Neural cell (in vitro differentiated cells): Measurements from ENCODE around the gene AK8. TPM values are rescaled to one million over a fixed set of nuclear protein-coding genes. Genes with fewer than 3 reads are reported as not detected.

ENCODE experiments used
- H2AFZ ChIP-seq: fragments of 200-600, 300-800 bp; sonication (generic), shearing (Covaris generic); 2 replicates; pipeline ENCODE4 v1.6.0; 2014; ENCODE audit warnings: low read depth, mild to moderate bottlenecking, antibody characterized with exemption, low read length, moderate library complexity
- H3F3A ChIP-seq: fragments of 200-600 bp; shearing (Covaris generic); 2 replicates; pipeline ENCODE4 v1.6.1; 2016; ENCODE audit warnings: mild to moderate bottlenecking, moderate library complexity, mixed read lengths, antibody characterized with exemption, low read length; ENCODE audit not compliant: insufficient read depth, poor library complexity, severe bottlenecking
- H3K27ac ChIP-seq: fragments of 200-600, 300-800 bp; sonication (generic), shearing (Covaris generic); 2 replicates; pipeline ENCODE4 v1.5.1; 2014; ENCODE audit warnings: mild to moderate bottlenecking, low read length, moderate library complexity
- H3K27me3 ChIP-seq: fragments of 300-800, 200-600 bp; sonication (generic), shearing (Covaris generic); 2 replicates; pipeline ENCODE4 v1.6.0; 2014; ENCODE audit warnings: mild to moderate bottlenecking, low read depth, low read length, moderate library complexity; ENCODE audit not compliant: insufficient read depth
- H3K36me3 ChIP-seq: fragments of 300-800, 200-600 bp; sonication (generic), shearing (Covaris generic); 2 replicates; pipeline ENCODE4 v1.5.1; 2014; ENCODE audit warnings: mild to moderate bottlenecking, antibody characterized with exemption, low read length, moderate library complexity; ENCODE audit not compliant: insufficient read depth
- H3K4me2 ChIP-seq: fragments of 300-800, 200-600 bp; sonication (generic), shearing (Covaris generic); 2 replicates; pipeline ENCODE4 v1.6.0; 2014; ENCODE audit warnings: mild to moderate bottlenecking, low read length
- H3K4me3 ChIP-seq: fragments of 300-800, 200-600 bp; sonication (generic), shearing (Covaris generic); 2 replicates; pipeline ENCODE4 v1.5.1; 2014; ENCODE audit warnings: mild to moderate bottlenecking, low read length, moderate library complexity
- H3K79me2 ChIP-seq: fragments of 200-600 bp; shearing (Covaris generic); replicated peaks from 2 replicates; pipeline ENCODE4 v1.6.0; 2014; ENCODE audit warnings: mild to moderate bottlenecking, low read length, moderate library complexity; ENCODE audit not compliant: insufficient read depth
- H3K9ac ChIP-seq: fragments of 300-800, 200-600 bp; sonication (generic), shearing (Covaris generic); 2 replicates; pipeline ENCODE4 v1.6.1; 2016; ENCODE audit warnings: mild to moderate bottlenecking, low read length, mixed read lengths
- H3K9me2 ChIP-seq: fragments of 200-600 bp; shearing (Covaris generic); 2 replicates; pipeline ENCODE4 v1.6.1; 2016; ENCODE audit warnings: mild to moderate bottlenecking, low read length, mixed read lengths; ENCODE audit not compliant: insufficient read depth
- H3K9me3 ChIP-seq: fragments of 200-600, 300-800 bp; sonication (generic), shearing (Covaris generic); 2 replicates; pipeline ENCODE4 v1.6.1; 2016; ENCODE audit warnings: mild to moderate bottlenecking, mixed run types, low read length, moderate library complexity, mixed read lengths
- H4K20me1 ChIP-seq: fragments of 200-600 bp; shearing (Covaris generic); 2 replicates; pipeline ENCODE4 v1.6.1; 2016; ENCODE audit warnings: mild to moderate bottlenecking, mixed run types; ENCODE audit not compliant: insufficient read depth
- EP300 ChIP-seq: fragments of 450-650 bp; conservative IDR thresholded peaks from 2 replicates; pipeline ENCODE4 v1.6.1; 2014; ENCODE audit warnings: antibody characterized with exemption, mild to moderate bottlenecking, moderate library complexity; ENCODE audit not compliant: poor library complexity, severe bottlenecking
- EZH2 ChIP-seq: fragments of 200-600, 300-800 bp; shearing (Covaris generic), sonication (generic); IDR thresholded peaks from 2 replicates; pipeline ENCODE4 v1.6.1; 2014; ENCODE audit warnings: antibody characterized with exemption, low read length, borderline replicate concordance, mild to moderate bottlenecking; ENCODE audit not compliant: insufficient read depth, poor library complexity, severe bottlenecking
- MXI1 ChIP-seq: fragments of 450-650 bp; conservative IDR thresholded peaks from 2 replicates; pipeline ENCODE4 v1.6.1; 2014; ENCODE audit warnings: antibody characterized with exemption, mild to moderate bottlenecking; ENCODE audit not compliant: poor library complexity, severe bottlenecking
- POLR2AphosphoS5 ChIP-seq: IDR thresholded peaks from 2 replicates; pipeline ENCODE4 v1.6.1; 2012
- RAD21 ChIP-seq: fragments of 450-650 bp; conservative IDR thresholded peaks from 2 replicates; pipeline ENCODE4 v1.6.1; 2014; ENCODE audit warnings: antibody characterized with exemption, mild to moderate bottlenecking, moderate library complexity
- SMC3 ChIP-seq: fragments of 450-650 bp; conservative IDR thresholded peaks from 2 replicates; pipeline ENCODE4 v1.6.1; 2014; ENCODE audit warnings: antibody characterized with exemption, mild to moderate bottlenecking, moderate library complexity; ENCODE audit not compliant: poor library complexity
- TAF1 ChIP-seq: IDR thresholded peaks from 2 replicates; pipeline ENCODE4 v1.6.1; 2012; ENCODE audit warnings: low read depth
- polyA plus RNA-seq: library from polyadenylated mRNA; depleted of rRNA; stranded (reverse); fragments of >200 nt; gene quantifications from 2 replicates; pipeline ENCODE4 v1.2.3, GENCODE V29; 2014
- TF ChIP-seq, protein P1 (sequence below): IDR thresholded peaks from 2 replicates; pipeline ENCODE4 v1.6.1; 2012; ENCODE audit warnings: borderline replicate concordance
- TF ChIP-seq, protein P2 (sequence below): fragments of 450-650 bp; IDR thresholded peaks from 2 replicates; pipeline ENCODE4 v1.5.1; 2014; ENCODE audit warnings: antibody characterized with exemption, mild to moderate bottlenecking, moderate library complexity; ENCODE audit not compliant: poor library complexity, severe bottlenecking

Gene AK8
- polyA plus RNA-seq, 1 donor from 2014 or later: 0.71 TPM

GRCh38 chr9:132804576-132805295, 73.3 kb downstream of the AK8 start:
- H3K36me3 ChIP-seq: no peaks in the 10 kb centered on the region
- no peak overlapping the region for H3K4me3 ChIP-seq
- TF ChIP-seq POLR2AphosphoS5: no peak
- no peak for TF ChIP-seq RAD21
- TF ChIP-seq, protein P1, sequence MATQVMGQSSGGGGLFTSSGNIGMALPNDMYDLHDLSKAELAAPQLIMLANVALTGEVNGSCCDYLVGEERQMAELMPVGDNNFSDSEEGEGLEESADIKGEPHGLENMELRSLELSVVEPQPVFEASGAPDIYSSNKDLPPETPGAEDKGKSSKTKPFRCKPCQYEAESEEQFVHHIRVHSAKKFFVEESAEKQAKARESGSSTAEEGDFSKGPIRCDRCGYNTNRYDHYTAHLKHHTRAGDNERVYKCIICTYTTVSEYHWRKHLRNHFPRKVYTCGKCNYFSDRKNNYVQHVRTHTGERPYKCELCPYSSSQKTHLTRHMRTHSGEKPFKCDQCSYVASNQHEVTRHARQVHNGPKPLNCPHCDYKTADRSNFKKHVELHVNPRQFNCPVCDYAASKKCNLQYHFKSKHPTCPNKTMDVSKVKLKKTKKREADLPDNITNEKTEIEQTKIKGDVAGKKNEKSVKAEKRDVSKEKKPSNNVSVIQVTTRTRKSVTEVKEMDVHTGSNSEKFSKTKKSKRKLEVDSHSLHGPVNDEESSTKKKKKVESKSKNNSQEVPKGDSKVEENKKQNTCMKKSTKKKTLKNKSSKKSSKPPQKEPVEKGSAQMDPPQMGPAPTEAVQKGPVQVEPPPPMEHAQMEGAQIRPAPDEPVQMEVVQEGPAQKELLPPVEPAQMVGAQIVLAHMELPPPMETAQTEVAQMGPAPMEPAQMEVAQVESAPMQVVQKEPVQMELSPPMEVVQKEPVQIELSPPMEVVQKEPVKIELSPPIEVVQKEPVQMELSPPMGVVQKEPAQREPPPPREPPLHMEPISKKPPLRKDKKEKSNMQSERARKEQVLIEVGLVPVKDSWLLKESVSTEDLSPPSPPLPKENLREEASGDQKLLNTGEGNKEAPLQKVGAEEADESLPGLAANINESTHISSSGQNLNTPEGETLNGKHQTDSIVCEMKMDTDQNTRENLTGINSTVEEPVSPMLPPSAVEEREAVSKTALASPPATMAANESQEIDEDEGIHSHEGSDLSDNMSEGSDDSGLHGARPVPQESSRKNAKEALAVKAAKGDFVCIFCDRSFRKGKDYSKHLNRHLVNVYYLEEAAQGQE: no peak
- TF ChIP-seq, protein P2, sequence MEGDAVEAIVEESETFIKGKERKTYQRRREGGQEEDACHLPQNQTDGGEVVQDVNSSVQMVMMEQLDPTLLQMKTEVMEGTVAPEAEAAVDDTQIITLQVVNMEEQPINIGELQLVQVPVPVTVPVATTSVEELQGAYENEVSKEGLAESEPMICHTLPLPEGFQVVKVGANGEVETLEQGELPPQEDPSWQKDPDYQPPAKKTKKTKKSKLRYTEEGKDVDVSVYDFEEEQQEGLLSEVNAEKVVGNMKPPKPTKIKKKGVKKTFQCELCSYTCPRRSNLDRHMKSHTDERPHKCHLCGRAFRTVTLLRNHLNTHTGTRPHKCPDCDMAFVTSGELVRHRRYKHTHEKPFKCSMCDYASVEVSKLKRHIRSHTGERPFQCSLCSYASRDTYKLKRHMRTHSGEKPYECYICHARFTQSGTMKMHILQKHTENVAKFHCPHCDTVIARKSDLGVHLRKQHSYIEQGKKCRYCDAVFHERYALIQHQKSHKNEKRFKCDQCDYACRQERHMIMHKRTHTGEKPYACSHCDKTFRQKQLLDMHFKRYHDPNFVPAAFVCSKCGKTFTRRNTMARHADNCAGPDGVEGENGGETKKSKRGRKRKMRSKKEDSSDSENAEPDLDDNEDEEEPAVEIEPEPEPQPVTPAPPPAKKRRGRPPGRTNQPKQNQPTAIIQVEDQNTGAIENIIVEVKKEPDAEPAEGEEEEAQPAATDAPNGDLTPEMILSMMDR: no peak
- no peak for TF ChIP-seq EP300
- TF ChIP-seq MXI1: no peak
- TF ChIP-seq SMC3: no peak
- TF ChIP-seq TAF1: no peak
- TF ChIP-seq EZH2: no peak
- no peaks in the 10 kb centered on the region for H3F3A ChIP-seq
- no peak overlapping the region for H3K27ac ChIP-seq
- H3K27me3 ChIP-seq: no peaks in the 10 kb centered on the region
- H3K9me3 ChIP-seq: no peaks in the 10 kb centered on the region
- no peak overlapping the region for H3K9ac ChIP-seq
- no peak overlapping the region for H3K4me2 ChIP-seq
- H2AFZ ChIP-seq: no peak overlapping the region
- H3K79me2 ChIP-seq: no peaks in the 10 kb centered on the region
- H4K20me1 ChIP-seq: no peaks in the 10 kb centered on the region
- no peaks in the 10 kb centered on the region for H3K9me2 ChIP-seq

DNA sequence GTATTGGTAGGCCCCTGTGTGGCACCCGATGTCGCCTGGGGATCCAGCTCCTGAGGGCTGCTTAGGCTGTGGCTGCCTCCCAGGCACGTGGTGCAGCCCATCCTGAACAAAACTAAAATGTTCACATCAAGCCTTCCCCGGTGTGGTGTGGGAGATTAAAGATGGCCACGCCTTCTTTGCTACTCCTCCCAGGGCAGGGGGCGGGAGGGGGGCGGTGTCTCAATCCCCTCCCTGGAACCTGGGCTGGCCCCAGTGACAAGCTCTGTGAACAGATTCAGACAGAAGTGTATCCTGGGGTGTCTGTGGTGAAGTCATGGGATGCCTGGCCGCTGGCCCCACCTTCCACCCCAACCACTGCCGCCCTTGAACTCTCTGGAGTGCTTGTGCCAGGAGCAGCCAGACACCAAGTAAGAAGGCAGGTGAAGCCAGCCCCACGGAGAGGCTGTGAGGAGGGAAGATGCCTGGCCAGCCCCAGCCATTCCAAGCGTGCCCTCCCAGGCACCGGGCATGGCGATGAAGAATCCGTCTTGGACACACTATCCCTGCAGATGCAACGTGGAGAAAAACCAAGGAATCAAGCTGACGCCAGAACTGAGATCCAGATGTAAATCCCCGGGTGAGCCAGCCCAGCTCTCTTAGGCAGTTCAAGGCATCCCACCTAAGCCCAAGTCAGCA, 75.8 kb downstream of the AK8 start:
- H3F3A ChIP-seq: no peaks in the 10 kb centered on the region
- H3K9ac ChIP-seq: no peak overlapping the region
- no peaks in the 10 kb centered on the region for H3K9me3 ChIP-seq
- no peak overlapping the region for H2AFZ ChIP-seq
- no peak overlapping the region for H3K27ac ChIP-seq
- H3K9me2 ChIP-seq: no peaks in the 10 kb centered on the region
- H3K36me3 ChIP-seq: no peaks in the 10 kb centered on the region
- no peaks in the 10 kb centered on the region for H4K20me1 ChIP-seq
- H3K4me2 ChIP-seq: no peak overlapping the region
- no peaks in the 10 kb centered on the region for H3K79me2 ChIP-seq
- H3K27me3 ChIP-seq: no peaks in the 10 kb centered on the region
- TF ChIP-seq SMC3: no peak
- TF ChIP-seq EZH2: no peak
- TF ChIP-seq, protein P1: no peak
- TF ChIP-seq EP300: no peak
- TF ChIP-seq MXI1: no peak
- no peak for TF ChIP-seq TAF1
- TF ChIP-seq, protein P2: no peak
- no peak for TF ChIP-seq POLR2AphosphoS5
- TF ChIP-seq RAD21: no peak
- no peak overlapping the region for H3K4me3 ChIP-seq
